Activated CD4-positive, alpha-beta T cell treated with anti-CD3 and anti-CD28 coated beads, Interleukin-2, amount 50 U/mL, for 24 hours (primary cell): ENCODE results near the gene TSPAN13.

ENCODE experiments used
- DNase-seq, 2 donors: peaks; one replicate each; pipeline ENCODE4 v3.0.0-alpha.2; 2020; ENCODE audit warnings: low read depth in 1 of 2, low spot score in 1 of 2

TSPAN13 gene

GRCh38 chr7:16773884-16774283, 20.3 kb downstream of the TSPAN13 start:
- DNase-seq, result no peak

DNA sequence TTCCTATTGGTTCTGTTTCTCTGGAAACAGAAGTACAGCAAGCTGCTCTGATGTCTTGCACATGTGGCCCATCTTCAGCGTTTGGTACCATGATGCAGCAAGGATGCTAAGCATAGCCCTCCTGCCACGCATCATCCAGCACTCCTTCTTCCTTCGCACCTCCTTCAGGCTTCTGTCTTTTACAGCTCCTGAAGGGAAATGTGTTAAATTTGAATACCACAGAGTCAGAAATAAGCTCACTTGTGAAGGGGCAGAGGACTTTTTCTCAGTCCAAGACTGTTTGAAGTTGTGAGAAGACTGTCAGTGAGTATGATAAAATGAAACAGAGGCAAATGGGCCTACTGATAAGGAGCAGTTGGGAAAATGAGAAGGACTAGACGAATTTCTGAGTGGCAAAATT, 20.7 kb downstream of the TSPAN13 start:
- no peak for DNase-seq

DNA sequence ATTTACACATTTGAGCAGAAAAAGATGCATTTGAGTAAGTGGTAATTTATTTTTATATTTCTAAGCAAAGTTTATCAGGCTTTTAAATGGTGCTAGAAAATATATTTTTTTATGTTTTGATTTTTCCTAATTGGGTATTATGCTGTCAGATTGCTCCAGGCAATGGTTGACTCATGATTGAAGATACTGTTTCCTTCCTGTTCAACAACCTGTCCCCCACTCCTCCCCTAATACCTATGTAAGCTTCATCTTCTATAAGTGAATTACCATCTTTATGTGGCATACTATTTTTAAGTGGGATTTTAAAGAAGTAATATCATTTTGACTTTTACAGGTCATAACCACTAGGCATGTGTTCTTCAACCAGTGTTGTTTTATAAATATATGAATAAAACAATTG, 21.4 kb downstream of the TSPAN13 start:
- DNase-seq, result no peak

DNA sequence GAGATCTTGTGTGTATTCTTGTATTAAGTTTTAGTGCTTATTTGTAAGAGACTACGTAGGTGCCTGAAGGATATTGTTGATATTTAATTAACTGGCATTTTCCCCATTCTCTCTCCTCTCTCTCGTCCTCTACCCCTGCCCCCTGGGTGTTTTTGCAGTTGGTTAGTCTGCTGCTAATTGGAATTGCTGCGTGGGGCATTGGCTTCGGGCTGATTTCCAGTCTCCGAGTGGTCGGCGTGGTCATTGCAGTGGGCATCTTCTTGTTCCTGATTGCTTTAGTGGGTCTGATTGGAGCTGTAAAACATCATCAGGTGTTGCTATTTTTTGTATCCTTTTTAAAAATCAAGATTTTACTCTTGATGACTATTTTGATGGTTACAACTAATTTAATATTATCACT, 22.5 kb downstream of the TSPAN13 start:
- DNase-seq, result no peak

- DNase-seq, result no peak
Observed at GRCh38 chr7:16778476-16778875, 24.9 kb downstream of the TSPAN13 start.

- no peak for DNase-seq
Observed at GRCh38 chr7:16779051-16779450, 25.5 kb downstream of the TSPAN13 start.

- DNase-seq, result no peak
Observed at GRCh38 chr7:16780596-16780995, 27.0 kb downstream of the TSPAN13 start.

DNA sequence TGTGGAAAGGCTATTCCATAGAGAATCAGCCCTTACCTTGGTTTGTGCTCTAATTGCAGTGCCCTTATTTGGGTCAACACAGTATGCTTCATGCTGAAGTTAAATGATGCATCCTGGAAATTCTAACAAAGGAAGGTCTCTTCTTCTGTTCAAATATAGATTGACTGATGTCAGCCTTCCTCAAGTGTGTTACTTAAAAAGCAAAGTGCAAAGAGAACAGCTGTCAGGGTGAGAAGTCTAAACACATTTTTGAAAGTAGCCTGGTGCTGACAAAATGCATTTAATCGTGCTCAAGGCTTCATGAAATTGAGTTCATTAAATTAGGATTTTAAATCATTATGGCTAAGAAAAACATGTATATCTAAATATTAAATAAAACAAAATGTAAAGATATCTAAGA, 31.8 kb downstream of the TSPAN13 start:
- no peak for DNase-seq

DNA sequence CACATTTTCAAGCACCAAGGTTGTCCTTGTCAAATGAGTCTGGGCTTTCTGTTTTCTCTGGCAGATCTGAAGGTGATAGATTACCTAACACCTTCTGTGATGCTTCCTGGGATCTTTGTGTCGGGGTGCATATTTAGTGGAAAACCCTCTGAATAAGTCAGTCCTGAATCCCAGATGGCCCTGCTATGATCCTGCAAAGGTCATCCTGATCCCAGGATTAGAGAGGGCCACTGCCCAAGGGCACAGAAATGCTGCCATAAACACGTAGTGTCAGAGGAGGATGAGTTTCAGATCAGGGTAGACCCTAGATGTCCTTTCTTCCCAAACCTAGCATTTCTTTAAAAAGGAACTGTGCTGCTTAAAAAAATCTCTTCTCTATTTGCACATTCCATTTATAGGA, 32.3 kb downstream of the TSPAN13 start:
- DNase-seq, result no peak

GRCh38 chr7:16786257-16786656, 32.7 kb downstream of the TSPAN13 start:
- DNase-seq, result no peak

GRCh38 chr7:16787127-16787526, 33.6 kb downstream of the TSPAN13 start:
- DNase-seq, result no peak

- no peak for DNase-seq
Observed at GRCh38 chr7:16791071-16791470, 37.5 kb downstream of the TSPAN13 start.

- DNase-seq, result no peak
Observed at GRCh38 chr7:16791905-16792698, 38.5 kb downstream of the TSPAN13 start.

GRCh38 chr7:16794986-16795385, 41.4 kb downstream of the TSPAN13 start:
- no peak for DNase-seq

DNA sequence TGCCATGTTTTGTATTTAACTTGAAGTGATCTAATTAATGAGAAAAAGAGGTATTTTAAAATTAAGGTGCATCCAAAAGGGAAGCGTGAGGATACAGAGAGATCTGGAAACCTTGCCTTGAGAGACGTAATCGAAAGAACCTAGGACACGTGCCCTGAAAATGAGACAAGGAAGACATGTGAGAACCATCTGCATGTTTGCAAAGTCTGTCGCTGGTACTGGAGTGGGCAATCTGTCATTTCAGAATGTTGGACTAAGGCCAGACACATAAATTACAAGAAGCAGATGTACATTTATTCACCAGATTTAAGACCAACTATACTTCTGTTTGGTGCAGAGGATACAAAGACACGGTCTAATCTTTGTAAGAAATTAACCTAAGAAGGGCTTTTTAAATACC, 42.1 kb downstream of the TSPAN13 start:
- DNase-seq, result no peak

DNA sequence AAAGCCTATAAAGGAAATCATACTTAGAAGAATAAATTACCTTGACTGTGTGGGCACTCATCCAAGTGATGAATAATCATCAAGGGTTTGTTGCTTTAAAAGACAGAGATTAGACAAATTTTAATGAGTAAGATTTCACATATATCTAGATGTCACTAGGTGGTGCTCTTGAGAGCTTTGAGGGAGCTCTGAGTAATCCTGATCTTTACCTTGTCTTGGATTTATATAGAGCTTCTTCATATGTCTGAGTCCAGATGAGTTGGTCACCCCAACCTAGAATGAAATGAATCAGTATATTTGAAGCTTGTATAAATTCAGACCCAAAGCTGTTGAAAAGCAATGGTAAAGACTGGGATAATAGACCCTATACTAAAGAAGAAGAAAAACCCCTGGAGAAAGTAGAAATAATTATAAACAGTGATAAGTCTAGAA, 47.6 kb downstream of the TSPAN13 start:
- DNase-seq, result no peak

DNA sequence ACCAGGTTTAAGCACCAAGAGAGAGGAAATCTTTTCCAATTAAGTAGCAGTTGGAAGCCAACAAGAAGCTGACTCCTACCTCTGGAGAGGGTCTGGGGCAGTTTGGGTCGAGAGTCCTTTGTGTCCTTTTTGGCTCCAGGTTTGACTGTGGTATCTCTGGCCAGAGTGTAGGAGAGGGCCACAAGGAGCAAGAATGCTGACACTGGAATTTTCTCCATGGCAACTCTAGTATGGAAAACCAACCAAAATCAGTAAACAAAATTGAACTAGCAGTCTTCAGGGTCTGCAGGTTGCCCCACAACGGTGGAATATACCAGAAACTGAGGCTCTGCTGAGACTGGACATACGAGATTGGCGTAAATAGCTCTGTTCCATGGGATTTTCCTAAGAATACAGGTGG, 48.0 kb downstream of the TSPAN13 start:
- no peak for DNase-seq

GRCh38 chr7:16803125-16803524, 49.6 kb downstream of the TSPAN13 start:
- no peak for DNase-seq

DNA sequence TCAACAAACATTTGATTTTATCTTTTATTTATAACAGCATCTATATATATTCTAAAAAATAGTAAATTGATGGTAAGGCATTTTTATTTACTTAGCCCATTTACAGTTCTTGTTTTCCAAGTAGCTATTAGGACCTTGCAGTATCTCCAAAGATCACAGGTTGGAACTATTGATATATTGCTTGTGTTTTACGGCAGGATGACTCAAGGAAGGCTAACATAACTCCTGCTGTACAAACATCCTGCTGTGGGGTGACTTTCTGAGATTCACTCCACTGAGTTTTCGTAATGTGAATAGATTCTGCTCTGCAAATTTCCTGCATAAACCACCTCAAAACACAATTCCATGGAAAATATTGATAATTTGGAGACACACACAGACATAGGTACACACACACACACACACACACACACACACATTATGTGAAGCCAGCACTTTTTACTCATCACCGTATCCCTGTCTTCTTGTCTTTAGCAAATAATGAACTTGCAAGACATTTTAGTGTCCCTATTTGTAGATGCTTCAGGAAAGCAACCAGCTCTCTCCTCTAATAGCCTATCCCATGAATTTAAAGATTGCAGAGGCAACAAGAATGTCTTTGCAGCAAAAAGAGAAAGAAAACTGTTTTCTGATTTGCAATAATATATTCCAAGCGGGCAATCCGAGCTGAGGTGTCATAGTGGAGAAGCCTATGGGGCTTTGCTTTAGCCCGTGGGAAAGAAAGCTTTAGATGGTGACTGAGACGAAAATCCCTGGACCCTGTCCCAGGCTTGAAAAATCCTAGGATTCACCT, 50.5 kb downstream of the TSPAN13 start:
- DNase-seq, result no peak

DNA sequence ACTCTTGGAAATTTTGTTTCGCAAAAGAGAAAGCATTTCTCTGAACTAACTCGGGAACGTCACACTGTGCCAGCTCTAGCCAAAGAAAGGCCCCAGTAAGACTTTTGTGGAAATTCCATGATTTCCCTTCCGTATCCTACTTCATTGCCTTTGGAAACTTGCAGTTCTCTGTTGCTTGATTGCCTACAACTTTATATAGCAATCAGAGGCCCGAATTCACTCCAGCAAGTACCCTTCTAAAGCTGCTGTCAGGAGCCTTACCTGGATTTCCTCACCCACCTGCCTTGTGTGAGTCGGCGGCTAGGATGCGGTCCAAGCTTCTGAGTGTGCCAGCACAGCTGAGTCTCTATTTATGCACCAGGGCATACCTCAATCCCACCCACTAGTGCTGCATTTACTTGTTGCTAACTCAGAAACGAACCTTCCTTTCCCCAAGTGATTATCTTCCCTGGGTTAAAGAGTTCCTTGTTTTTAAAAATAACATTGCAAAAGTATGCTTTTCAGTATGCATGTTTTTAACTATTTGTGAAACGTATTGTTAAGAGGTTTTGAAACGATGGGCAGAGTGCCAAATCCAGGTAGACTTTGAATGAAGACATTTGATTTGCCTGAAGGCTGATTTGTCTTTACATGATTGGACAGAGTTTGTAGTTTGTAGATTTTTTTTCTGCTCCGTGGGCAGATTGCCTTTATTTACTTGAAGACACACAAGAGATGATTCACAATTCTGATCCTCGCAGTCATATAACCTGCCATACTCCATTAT, 51.3 kb downstream of the TSPAN13 start, which contains the start of gene AGR2:
TSS of gene AGR2 (minus strand) at position 326 of the 766 bp plus-strand sequence. CDS start 3,203 bp downstream, outside the sequence.
- DNase-seq, result no peak

- no peak for DNase-seq
Observed at GRCh38 chr7:16805441-16805840, 51.9 kb downstream of the TSPAN13 start.

DNA sequence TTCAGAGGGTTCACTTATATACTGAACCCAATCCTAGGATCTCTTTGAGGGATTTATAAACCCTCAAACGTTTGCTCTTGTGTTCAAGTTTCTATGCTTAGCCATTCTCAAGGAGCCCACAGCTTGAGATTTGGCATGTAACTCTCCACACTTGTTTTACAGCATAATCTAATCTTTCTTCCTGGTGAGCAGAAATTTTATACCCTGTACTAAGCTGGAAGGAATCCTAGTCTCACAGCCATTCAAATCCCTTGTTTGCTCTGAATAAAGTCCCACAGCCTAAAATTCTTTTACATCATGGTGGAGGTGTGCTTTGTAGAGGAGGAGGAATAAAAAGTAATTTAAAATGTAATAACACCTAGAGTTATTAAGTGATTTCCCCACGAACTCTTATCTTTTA, 56.6 kb downstream of the TSPAN13 start:
- no peak for DNase-seq
